ENCODE results near the gene TMEM30B.

TMEM30B gene

DNA sequence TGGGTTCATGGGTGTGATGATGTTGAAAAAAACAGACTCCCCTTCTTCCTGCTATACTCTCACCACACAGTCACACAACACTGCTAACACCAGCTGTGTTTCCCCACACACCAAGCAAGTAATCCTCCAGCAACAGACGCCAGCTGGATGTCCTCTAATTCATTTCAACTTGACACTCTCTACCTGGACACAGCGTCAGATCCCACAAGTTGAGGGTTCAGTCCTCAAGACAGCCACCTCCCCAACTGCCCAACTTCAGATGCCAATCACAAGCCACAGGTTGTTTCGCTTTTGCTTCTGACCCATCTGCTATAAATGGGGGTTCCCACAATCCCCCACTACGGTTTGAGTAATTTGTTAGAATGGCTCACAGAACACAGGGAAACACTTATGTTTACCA is 49.3 kb downstream of the TMEM30B start:
- no peak for DNase-seq

DNA sequence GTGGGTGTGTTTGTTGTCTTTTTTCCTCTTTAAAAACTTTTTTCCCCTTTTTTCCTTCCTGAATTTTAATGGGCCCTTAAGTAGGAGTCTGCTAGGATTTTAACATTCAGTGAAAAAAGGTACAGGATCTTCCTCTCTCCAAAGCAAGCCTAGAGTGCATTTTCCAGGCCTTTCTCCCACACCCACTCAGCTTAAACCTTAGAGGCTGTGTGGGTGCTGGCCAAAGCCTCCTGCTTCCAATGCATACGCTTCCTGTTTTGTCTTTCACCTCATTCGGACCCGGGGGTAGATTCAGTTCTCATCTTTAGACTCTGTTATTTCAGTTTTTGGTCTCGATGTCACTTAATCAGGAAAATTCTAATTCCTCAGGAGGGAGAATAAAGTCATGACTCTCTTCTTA is 51.2 kb downstream of the TMEM30B start:
- DNase-seq: no peak

DNA sequence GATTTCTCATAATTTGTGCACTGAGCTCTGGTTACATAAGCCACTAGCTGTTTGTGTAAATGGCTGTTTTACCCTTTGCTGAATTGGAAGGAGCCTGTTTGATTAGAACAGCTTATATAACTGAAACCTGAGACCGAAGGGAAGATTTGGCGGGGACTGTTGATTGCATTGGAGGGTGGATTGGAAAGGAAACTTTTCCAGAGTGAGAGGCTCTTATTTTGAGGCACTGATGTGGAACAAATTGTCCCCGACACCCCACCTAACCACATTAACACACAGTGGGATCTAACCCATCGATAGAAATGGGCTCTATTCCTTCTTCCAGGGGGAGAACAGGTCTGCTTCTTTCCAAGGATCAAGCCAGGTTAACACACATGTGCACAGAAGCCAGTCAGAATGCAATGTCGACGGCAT is 51.7 kb downstream of the TMEM30B start:
- no peak for DNase-seq

DNA sequence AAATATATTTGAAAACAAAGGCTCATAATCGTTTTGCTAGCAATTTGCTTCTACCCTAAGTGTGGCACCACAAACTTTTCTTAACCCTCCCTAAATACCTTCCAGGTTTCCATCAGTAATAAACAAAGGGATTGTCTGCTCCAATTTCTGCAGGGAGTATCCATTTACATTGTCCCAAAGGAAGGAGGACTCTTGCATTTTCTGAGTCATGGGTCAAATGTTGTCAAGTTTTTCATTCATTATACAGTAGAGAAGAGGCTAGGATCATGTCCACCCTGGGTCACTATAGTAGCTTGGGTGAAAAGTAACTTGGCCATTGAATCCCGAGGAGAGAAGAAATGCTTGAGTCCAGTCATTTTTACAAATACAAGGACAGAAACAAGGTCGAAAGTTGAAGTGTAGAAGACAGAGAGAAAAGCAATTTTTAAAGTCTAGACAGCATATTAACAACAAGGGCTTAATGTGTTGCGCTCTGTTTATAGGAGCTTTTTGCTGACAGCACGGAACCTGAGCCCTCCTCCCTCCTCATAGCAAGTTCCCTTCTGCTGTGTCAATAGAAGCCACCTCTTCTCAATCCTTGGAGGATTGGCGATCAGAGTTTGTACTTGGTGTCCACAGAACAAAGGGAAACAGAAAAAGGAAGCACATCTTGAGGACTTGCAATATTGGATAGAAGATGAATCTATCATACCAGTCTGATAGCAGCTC is 53.1 kb downstream of the TMEM30B start:
- no peak for DNase-seq
